ENCODE data around the gene COL20A1.
"Not testable (repeated sequence)": the region's sequence is repeated elsewhere in the genome, so short reads cannot be mapped to it uniquely, and the experiment has no call there.

The COL20A1 gene

GRCh38 chr20:63321148-63321831 is 28.3 kb downstream of the COL20A1 start:
- DNase-seq, result no peak

- no peak for DNase-seq
Measured at GRCh38 chr20:63322146-63322932, 29.4 kb downstream of the COL20A1 start.

GRCh38 chr20:63322933-63323273 is 29.9 kb downstream of the COL20A1 start:
- no peak for DNase-seq

- no peak for DNase-seq
Measured at GRCh38 chr20:63323357-63323981, 30.5 kb downstream of the COL20A1 start.

GRCh38 chr20:63325021-63325471 is 32.1 kb downstream of the COL20A1 start:
- DNase-seq, result no peak

DNA sequence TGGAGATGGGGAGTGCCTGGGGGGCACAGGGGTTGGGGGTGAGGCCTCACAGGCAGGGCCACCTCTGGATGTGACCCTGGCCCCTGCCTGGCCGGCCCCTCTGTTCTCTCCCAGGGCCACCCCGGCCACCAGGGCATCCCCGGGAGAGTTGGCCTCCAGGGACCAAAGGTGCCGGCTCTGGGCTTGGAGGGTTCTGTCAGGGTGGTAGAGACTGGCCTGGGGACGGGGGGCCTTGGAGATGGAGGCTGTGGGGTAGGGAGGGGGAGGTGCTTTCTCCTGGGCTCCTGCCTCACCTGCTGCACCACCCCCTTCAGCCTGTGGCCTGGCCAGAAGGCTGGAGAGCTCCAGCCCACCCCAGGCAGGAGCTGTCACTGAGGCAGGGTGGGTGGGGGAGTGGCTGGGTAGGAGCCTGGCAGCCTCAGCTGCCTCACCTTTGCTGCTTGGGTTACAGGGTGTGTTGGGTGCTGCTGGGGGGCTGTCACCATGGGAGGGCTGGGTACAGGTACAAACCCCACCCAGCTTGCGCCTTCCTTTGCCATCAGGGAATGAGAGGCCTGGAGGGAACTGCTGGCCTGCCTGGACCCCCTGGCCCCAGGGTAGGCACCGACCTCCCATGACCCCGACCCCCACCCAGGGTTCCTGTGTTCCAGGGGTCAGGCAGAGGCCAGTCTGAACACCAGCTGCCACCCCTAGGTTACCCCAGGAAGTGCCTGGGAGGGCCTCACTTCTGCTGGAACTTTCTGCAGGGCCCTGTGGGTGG is 32.7 kb downstream of the COL20A1 start:
- DNase-seq, result no peak

- DNase-seq, result no peak
Measured at GRCh38 chr20:63326314-63327230, 33.6 kb downstream of the COL20A1 start.

GRCh38 chr20:63327231-63327745 is 34.3 kb downstream of the COL20A1 start:
- no peak for DNase-seq

- no peak for DNase-seq
Measured at GRCh38 chr20:63328026-63328700, 35.2 kb downstream of the COL20A1 start.

- no peak for DNase-seq
Measured at GRCh38 chr20:63328718-63329275, 35.8 kb downstream of the COL20A1 start.

DNA sequence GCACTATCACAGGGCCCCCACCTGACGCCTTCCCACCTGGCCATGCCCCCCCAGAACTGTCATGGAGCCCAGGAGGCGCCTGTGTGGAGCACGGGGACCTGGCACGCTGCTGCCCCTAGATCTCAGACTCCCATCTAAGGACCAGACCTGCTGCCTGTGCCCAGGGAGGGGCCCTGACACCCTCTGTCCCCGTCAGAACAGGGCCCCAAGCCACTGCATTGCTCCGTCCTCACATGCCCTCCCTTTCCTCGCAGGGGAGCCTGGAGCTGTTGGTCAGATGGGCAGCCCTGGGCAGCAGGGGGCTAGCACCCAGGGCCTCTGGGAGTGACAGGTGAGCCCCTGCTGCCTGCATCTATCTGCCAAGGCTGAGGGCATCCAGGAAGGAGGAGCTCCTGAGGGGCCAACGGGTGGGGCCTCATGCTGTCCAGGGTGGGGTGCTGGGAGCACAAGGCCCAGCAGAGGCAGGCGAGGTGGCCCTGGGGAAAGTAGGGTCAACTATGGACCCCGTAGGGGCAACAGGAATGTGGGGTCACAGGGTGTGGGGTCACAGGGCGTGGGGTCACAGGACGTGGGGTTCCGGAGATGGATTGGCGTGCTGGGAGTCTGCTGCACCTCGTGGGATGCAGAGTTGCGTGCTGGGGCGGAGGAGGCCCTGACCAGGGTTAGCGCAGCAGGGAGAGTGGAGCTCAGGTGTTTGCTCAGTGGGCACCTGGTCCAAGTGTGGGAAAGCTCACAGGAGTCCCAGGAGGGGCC is 36.5 kb downstream of the COL20A1 start:
- DNase-seq, result no peak

- no peak for DNase-seq
Measured at GRCh38 chr20:63330084-63330760, 37.2 kb downstream of the COL20A1 start.

DNA sequence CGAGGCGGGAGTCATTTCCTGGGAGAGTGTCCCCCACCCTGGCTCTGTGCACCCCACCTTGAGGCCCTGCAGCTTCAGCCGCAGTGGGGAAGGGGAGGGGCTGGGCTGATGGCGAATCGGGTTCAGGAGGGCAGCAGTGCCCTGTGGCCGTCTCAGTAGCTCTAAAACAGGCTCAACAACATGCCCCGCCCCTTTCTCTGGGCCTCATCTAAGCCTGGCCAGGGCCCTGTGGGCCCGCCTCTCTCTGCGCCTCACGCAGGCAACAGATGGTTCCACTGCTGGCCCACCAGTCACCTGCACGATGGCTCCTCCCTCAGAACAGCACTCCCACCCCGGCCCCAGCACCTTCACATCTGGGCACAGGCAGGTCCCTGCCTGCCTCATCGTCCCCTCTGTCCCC is 38.0 kb downstream of the COL20A1 start:
- DNase-seq, result peak; percentile 75

- no peak for DNase-seq
Measured at GRCh38 chr20:63331741-63332400, 38.9 kb downstream of the COL20A1 start.

DNA sequence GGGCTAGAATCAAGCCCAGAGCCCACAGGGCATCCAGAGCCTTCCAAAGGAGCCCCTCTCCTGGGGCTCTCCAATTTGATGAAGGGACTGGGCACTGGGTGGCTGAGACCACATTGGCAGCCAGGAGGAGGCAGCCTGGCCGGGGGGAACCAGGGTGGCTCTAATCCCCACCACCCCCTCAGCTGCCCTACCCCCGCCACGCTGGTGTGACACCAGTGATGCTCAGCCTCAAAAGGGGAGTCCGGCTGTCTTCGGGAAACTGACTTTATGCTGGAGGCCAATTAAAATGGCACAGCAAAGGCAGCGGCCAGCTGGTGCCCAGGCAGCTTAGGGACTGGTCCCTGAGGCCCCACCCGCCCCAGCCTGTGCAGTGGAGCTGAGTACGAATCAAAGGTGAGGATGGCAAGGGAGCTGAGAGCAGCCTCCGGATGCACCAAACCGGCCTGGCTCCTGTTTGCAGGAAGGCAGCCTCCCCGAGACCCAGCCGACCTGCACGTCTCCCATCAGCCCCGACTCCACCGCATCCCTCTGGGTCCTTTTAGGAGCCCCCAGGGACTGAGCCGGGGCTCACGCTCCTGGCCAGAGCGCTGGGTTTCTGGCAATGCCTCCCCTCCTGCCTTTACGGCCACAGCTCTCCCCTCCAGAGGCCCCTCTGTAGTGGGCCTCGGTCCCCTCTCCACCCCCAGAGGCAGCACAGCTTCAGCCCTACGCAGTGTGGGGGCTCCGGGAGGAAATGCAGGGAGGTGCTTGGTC is 39.7 kb downstream of the COL20A1 start:
- DNase-seq, result no peak

GRCh38 chr20:63333241-63333836 is 40.4 kb downstream of the COL20A1 start:
- peak; percentile 69 for DNase-seq

- DNase-seq, result no peak
Measured at GRCh38 chr20:63334356-63334755, 41.4 kb downstream of the COL20A1 start.

DNA sequence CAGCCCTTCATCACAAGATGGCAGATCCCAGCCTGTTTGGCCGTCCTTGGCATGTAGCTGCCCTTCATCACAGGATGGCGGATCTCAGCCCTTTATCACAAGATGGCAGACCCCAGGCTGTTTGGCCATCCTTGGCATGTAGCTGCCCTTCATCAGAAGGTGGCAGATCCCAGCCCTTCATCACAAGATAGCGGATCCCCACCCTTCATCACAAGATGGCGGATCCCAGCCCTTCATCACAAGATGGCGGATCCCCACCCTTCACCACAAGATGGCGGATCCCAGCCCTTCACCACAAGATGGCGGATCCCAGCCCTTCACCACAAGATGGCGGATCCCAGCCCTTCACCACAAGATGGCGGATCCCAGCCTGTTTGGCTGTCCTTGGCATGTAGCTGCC is 42.1 kb downstream of the COL20A1 start:
- DNase-seq, result not testable (repeated sequence)

All from NCI-H2171 (cell line).